Measurements from ENCODE around the gene OR6X1. TPM values are rescaled to one million over a fixed set of nuclear protein-coding genes. Genes with fewer than 3 reads are reported as not detected.
"Not testable (repeated sequence)": the region's sequence is repeated elsewhere in the genome, so short reads cannot be mapped to it uniquely, and the experiment has no call there.

The OR6X1 gene
- total and polyA plus RNA-seq, 8 donors, result not detected

DNA sequence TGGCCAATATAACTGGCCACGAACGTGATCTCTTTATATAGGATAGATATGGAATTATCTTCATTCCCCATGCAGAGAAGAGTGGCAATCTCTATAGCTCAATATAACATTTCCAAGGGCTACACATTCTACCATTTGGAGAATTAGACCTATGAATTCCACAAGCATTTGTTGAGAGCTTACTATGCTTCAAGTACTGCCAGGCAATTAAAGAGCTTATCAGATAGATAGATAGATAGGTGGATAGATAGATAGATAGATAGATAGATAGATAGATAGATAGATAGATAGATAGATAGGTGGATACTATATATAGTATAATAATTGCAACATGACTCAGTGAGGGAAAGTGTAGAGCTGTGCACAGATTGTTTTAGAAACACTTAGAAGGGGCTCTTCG, 1.5 kb upstream of the OR6X1 start:
- Histone ChIP-seq H3K27me3 (peaks cover 0 to 16% (median 0%) of the 10 kb centered on the region in 3 donors), H3K9me3 (no peaks in the 10 kb centered on the region), H3K27ac (no peak overlapping the region), H3K4me3 (no peak overlapping the region), H3K36me3 (no peaks in the 10 kb centered on the region), H3K4me1 (no peaks in the 10 kb centered on the region)
- 87 to 93% (median 90%) methylated on average over 3 of the region's 3 CpGs for WGBS, 5 donors
- TF ChIP-seq, protein P1, sequence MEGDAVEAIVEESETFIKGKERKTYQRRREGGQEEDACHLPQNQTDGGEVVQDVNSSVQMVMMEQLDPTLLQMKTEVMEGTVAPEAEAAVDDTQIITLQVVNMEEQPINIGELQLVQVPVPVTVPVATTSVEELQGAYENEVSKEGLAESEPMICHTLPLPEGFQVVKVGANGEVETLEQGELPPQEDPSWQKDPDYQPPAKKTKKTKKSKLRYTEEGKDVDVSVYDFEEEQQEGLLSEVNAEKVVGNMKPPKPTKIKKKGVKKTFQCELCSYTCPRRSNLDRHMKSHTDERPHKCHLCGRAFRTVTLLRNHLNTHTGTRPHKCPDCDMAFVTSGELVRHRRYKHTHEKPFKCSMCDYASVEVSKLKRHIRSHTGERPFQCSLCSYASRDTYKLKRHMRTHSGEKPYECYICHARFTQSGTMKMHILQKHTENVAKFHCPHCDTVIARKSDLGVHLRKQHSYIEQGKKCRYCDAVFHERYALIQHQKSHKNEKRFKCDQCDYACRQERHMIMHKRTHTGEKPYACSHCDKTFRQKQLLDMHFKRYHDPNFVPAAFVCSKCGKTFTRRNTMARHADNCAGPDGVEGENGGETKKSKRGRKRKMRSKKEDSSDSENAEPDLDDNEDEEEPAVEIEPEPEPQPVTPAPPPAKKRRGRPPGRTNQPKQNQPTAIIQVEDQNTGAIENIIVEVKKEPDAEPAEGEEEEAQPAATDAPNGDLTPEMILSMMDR (IDR thresholded peaks at IDR 0.05), result no peak
- TF ChIP-seq POLR2A (IDR thresholded peaks at IDR 0.05) (no peak), EP300 (IDR thresholded peaks at IDR 0.05) (no peak), POLR2AphosphoS5 (IDR thresholded peaks at IDR 0.05) (no peak)
- no peak for DNase-seq
- intact Hi-C loops (cut with DNase I; ENCODE audit: low total_unique reads), result no loop called here

GRCh38 chr11:123755344-123755743, 1.0 kb upstream of the OR6X1 start:
- Histone ChIP-seq H3K4me3 (no peak overlapping the region), H3K27me3 (peaks cover 0 to 16% (median 0%) of the 10 kb centered on the region in 3 donors), H3K9me3 (no peaks in the 10 kb centered on the region), H3K36me3 (no peaks in the 10 kb centered on the region), H3K4me1 (no peaks in the 10 kb centered on the region), H3K27ac (no peak overlapping the region)
- DNase-seq, result no peak
- intact Hi-C loops (cut with DNase I; ENCODE audit: low total_unique reads), result no loop called here
- TF ChIP-seq, protein P1 (IDR thresholded peaks at IDR 0.05), result no peak
- TF ChIP-seq EP300 (IDR thresholded peaks at IDR 0.05), result no peak
- no peak for TF ChIP-seq POLR2A (IDR thresholded peaks at IDR 0.05)
- no peak for TF ChIP-seq POLR2AphosphoS5 (IDR thresholded peaks at IDR 0.05)

- intact Hi-C loops (cut with DNase I; ENCODE audit: low total_unique reads), result no loop called here
- Histone ChIP-seq H3K4me3 (no peak overlapping the region), H3K27ac (no peak overlapping the region), H3K4me1 (no peaks in the 10 kb centered on the region), H3K36me3 (no peaks in the 10 kb centered on the region), H3K9me3 (no peaks in the 10 kb centered on the region), H3K27me3 (peaks cover 0 to 16% (median 0%) of the 10 kb centered on the region in 3 donors)
- DNase-seq, result peak in 1 of 2 donors; percentile 14
- TF ChIP-seq EP300 (IDR thresholded peaks at IDR 0.05) (no peak), POLR2A (IDR thresholded peaks at IDR 0.05) (no peak), POLR2AphosphoS5 (IDR thresholded peaks at IDR 0.05) (no peak)
- TF ChIP-seq, protein P1 (IDR thresholded peaks at IDR 0.05), result no peak
Observed at GRCh38 chr11:123753110-123753509, 1.2 kb downstream of the OR6X1 start.

DNA sequence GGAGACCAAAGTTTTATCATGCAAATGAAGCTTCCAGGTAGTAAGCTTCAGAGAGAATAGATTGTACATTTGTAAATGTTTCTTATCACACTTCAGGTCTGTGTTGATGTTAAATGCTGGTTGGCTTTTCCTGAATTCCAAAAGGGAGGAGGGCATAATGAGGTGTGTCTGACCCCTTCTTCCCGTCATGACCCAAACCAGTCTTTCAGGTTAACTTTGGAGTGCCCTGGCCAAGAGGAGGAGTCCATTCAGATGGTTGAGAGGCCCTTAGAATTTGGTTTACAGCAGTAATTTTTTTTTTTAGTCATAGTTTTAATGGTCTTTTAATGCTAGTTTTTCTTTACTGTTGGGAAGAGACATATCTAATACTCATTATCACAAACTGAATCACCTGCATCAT, 2.5 kb downstream of the OR6X1 start:
- peak in 1 of 2 donors; percentile 16 for DNase-seq
- H3K9me3 ChIP-seq, result no peaks in the 10 kb centered on the region
- H3K4me1 ChIP-seq, result no peaks in the 10 kb centered on the region
- TF ChIP-seq POLR2AphosphoS5 (IDR thresholded peaks at IDR 0.05) (no peak), POLR2A (IDR thresholded peaks at IDR 0.05) (no peak), EP300 (IDR thresholded peaks at IDR 0.05) (no peak)
- TF ChIP-seq, protein P1 (IDR thresholded peaks at IDR 0.05), result no peak
- H3K27me3 ChIP-seq, result peaks cover 0 to 16% (median 0%) of the 10 kb centered on the region in 3 donors
- no peak overlapping the region for H3K4me3 ChIP-seq
- WGBS, 5 donors, result 30 to 40% (median 36%) methylated on average over 1 of the region's 1 CpG
- H3K36me3 ChIP-seq, result no peaks in the 10 kb centered on the region
- H3K27ac ChIP-seq, result no peak overlapping the region
- intact Hi-C loops (cut with DNase I; ENCODE audit: low total_unique reads), result no loop called here

DNA sequence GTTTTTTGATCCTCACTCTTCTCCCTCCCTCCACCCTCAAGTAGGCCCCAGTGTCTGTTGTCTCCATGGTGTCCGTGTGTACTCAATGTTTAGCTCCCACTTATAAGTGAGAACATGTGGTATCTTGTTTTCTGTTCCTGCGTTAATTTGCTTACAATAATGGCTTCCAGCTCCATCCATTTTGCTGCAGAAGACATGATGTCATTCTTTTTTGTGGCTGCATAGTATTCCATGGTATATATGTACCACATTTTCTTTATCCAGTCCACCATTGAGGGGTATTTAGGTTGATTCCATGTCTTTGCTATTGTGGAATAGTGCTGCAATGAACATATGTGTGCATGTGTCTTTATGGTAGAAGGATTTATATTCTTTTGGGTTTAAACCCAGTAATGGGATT, 6.0 kb downstream of the OR6X1 start:
- H3K4me3 ChIP-seq; H3K36me3 ChIP-seq; DNase-seq; H3K27ac ChIP-seq; H3K9me3 ChIP-seq; H3K4me1 ChIP-seq; intact Hi-C loops (cut with DNase I; ENCODE audit: low total_unique reads): not testable (repeated sequence)
- peaks cover 0 to 15% (median 0%) of the 10 kb centered on the region in 3 donors for H3K27me3 ChIP-seq
- 71 to 94% (median 93%) methylated on average over 2 of the region's 2 CpGs for WGBS, 5 donors
